ENCODE measurements around the gene FNDC3A.

FNDC3A gene

GRCh38 chr13:48954081-48954480, 21.6 kb upstream of the FNDC3A start:
- Histone ChIP-seq H3K27me3 (ENCODE audit: insufficient read depth, low read length) (no peaks in the 10 kb centered on the region), H2AFZ (ENCODE audit: low read depth, low read length) (peak overlapping the region; percentile 99), H3K9me3 (ENCODE audit: low read length) (no peaks in the 10 kb centered on the region), H3K4me3 (ENCODE audit: low read length) (peak overlapping the region; percentile 16), H3K36me3 (ENCODE audit: insufficient read depth, low read length) (no peaks in the 10 kb centered on the region), H3K4me1 (ENCODE audit: insufficient read depth, low read length) (peaks cover 12% of the 10 kb centered on the region)

DNA sequence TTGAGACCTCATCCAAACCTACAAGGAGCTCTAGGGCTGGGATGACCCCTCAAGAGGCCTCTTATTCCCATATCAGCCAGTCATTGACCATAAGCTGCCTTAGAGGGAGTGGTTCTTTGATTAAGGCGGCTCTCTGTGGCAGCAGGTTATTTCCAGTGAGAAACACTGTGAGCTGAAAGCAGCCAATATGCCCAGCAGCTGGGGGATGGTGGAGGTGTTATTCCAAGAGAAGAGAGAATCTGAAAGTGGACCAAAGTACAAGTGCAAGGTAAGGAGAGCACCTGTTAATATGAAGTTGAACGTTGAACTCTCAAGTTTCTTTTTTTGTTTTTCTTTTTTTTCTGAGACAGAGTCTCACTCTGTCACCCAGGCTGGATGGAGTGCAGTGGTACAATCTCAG, 20.2 kb upstream of the FNDC3A start:
- peaks cover 12% of the 10 kb centered on the region for H3K4me1 ChIP-seq (ENCODE audit: insufficient read depth, low read length)
- no peak overlapping the region for H3K4me3 ChIP-seq (ENCODE audit: low read length)
- H3K27me3 ChIP-seq (ENCODE audit: insufficient read depth, low read length), result no peaks in the 10 kb centered on the region
- no peaks in the 10 kb centered on the region for H3K36me3 ChIP-seq (ENCODE audit: insufficient read depth, low read length)
- H2AFZ ChIP-seq (ENCODE audit: low read depth, low read length), result no peak overlapping the region
- no peaks in the 10 kb centered on the region for H3K9me3 ChIP-seq (ENCODE audit: low read length)

DNA sequence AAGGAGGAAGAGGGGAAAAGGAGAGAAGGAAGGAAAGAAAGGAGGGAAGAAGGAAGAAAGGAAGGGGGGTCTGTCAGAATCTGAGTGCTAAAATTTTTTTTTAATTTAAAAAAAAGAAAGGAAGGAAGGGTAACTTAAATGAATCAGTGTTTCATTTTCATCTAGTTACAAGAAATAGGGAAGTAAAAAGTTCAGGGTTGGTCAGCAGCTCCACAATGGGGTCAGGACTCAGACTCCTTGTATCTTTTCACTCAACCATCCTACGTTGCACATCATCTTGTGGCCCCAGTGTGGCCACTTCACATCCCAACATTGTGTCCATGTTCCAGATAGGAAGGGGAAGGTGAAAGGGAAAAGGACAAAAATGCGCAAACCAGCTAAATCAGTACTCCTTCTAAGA, 14.3 kb upstream of the FNDC3A start:
- Histone ChIP-seq H3K27me3 (ENCODE audit: insufficient read depth, low read length) (no peaks in the 10 kb centered on the region), H3K4me3 (ENCODE audit: low read length) (no peak overlapping the region), H2AFZ (ENCODE audit: low read depth, low read length) (no peak overlapping the region), H3K4me1 (ENCODE audit: insufficient read depth, low read length) (no peaks in the 10 kb centered on the region), H3K9me3 (ENCODE audit: low read length) (no peaks in the 10 kb centered on the region), H3K36me3 (ENCODE audit: insufficient read depth, low read length) (no peaks in the 10 kb centered on the region)

DNA sequence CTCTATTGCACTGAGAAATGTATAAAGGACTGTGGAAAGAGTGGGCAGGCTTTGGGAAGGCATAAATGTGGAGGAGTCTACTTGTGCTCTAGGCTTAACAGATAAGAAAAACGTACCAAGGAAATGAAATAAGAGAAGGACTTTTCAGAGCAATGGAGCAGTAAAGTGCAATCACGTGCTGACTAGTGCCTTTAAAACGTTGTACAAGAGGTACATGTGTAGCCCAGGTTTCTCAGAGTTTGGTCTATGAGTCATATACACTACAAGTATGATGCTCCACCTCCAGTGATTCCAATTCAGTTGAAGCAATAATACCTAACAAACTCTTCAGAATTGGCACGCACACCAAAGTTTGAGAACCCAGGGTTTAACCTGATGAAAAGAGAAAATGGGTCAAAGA, 13.4 kb upstream of the FNDC3A start:
- Histone ChIP-seq H3K27me3 (ENCODE audit: insufficient read depth, low read length) (no peaks in the 10 kb centered on the region), H3K4me3 (ENCODE audit: low read length) (no peak overlapping the region), H3K9me3 (ENCODE audit: low read length) (no peaks in the 10 kb centered on the region), H3K4me1 (ENCODE audit: insufficient read depth, low read length) (no peaks in the 10 kb centered on the region), H3K36me3 (ENCODE audit: insufficient read depth, low read length) (no peaks in the 10 kb centered on the region), H2AFZ (ENCODE audit: low read depth, low read length) (no peak overlapping the region)

- H3K36me3 ChIP-seq (ENCODE audit: insufficient read depth, low read length), result no peaks in the 10 kb centered on the region
- no peaks in the 10 kb centered on the region for H3K4me1 ChIP-seq (ENCODE audit: insufficient read depth, low read length)
- H2AFZ ChIP-seq (ENCODE audit: low read depth, low read length), result no peak overlapping the region
Measured at GRCh38 chr13:48965736-48966135, 10.0 kb upstream of the FNDC3A start.

GRCh38 chr13:48969685-48970084, 6.0 kb upstream of the FNDC3A start:
- no peaks in the 10 kb centered on the region for H3K36me3 ChIP-seq (ENCODE audit: insufficient read depth, low read length)
- no peak overlapping the region for H3K4me3 ChIP-seq (ENCODE audit: low read length)
- no peaks in the 10 kb centered on the region for H3K4me1 ChIP-seq (ENCODE audit: insufficient read depth, low read length)
- peaks cover 7% of the 10 kb centered on the region for H3K9me3 ChIP-seq (ENCODE audit: low read length)
- H3K27me3 ChIP-seq (ENCODE audit: insufficient read depth, low read length), result no peaks in the 10 kb centered on the region
- no peak overlapping the region for H2AFZ ChIP-seq (ENCODE audit: low read depth, low read length)

More at GRCh38 chr13:48965736-48966135, 10.0 kb upstream of the FNDC3A start:
- no peaks in the 10 kb centered on the region for H3K27me3 ChIP-seq (ENCODE audit: insufficient read depth, low read length)
- no peaks in the 10 kb centered on the region for H3K9me3 ChIP-seq (ENCODE audit: low read length)
- no peak overlapping the region for H3K4me3 ChIP-seq (ENCODE audit: low read length)

- Histone ChIP-seq H3K36me3 (ENCODE audit: insufficient read depth, low read length) (no peaks in the 10 kb centered on the region), H3K27me3 (ENCODE audit: insufficient read depth, low read length) (no peaks in the 10 kb centered on the region), H2AFZ (ENCODE audit: low read depth, low read length) (no peak overlapping the region), H3K4me3 (ENCODE audit: low read length) (no peak overlapping the region), H3K4me1 (ENCODE audit: insufficient read depth, low read length) (peaks cover 22% of the 10 kb centered on the region), H3K9me3 (ENCODE audit: low read length) (peaks cover 8% of the 10 kb centered on the region)
Measured at GRCh38 chr13:48973845-48974431, 1.8 kb upstream of the FNDC3A start.

DNA sequence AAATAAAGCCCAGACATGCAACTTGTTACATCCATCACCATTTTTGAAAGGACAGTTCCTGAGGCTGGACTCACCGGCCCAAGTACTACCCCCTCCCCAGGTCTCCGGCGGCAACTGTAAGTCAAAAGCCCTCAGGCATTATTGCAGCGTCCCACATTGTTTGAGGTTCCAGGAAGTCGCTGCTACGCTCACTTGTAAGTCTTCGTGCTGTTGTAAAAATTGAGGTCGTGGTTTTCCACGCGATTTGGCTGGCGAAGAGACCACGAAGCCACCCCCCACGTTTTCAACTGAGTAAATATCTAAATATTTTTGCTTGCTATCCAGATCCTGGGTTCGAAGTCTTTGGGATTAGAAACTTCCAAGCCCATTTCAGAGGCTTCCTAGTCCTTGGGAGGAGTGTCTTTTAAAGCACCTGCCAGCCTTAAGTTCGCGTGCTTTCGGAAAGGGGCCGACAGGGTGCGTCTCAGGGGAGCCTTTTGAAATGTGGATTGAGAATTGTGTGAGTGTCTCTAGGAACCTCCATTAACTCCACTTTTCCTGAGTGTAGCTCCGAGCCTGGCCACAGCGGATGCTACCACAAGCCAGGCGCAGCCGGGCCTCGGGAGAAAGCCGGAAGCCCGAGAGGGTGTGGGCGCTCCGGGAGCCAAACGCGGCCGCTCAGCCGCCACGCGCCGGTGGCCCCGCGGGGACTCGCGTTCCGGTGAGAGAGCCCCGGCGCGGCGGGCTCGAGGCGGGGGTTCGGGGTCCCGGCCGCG, 434 bp upstream of the FNDC3A start:
- Histone ChIP-seq H3K9me3 (ENCODE audit: low read length) (peaks cover 8% of the 10 kb centered on the region), H3K36me3 (ENCODE audit: insufficient read depth, low read length) (no peaks in the 10 kb centered on the region), H3K4me3 (ENCODE audit: low read length) (peak overlapping the region; percentile 65), H3K4me1 (ENCODE audit: insufficient read depth, low read length) (peaks cover 26% of the 10 kb centered on the region), H3K27me3 (ENCODE audit: insufficient read depth, low read length) (no peaks in the 10 kb centered on the region), H2AFZ (ENCODE audit: low read depth, low read length) (peak overlapping the region; percentile 99)

DNA sequence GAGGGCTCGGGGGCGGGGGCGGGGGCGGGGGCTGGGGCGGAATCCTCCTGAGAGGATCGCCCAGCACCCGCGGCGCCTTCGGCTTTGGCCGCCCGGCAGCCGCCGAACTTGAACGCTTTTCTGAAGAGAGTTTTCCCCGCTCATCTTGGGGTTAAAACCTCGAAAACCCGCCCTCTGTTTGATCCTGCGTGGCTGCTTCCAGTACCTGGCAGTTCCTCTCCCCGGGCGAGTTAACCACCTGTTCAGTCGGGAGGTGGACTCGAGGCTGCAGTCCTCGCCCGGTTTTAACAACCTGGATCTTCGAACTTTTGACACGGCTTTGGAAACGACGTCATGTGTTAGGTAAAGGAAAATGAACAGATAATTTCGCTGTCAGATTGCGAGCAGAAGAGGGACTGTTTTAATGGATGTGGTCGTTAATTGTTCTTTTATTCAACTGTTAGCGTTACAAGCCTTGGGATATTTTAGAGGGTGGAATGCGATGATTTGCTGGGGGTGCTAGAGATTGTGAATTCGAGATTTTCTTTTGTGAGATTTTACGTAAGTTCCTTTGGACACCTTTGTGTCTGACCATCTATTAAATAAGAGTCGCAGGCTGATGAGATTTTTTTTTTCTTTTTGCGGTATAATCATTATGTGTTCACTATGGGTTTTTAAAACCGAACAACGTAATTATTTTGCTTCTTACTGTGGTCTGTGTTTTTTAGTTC, 1.0 kb downstream of the FNDC3A start:
- Histone ChIP-seq H3K9me3 (ENCODE audit: low read length) (peaks cover 2% of the 10 kb centered on the region), H3K4me3 (ENCODE audit: low read length) (peak overlapping the region; percentile 65), H2AFZ (ENCODE audit: low read depth, low read length) (peak overlapping the region; percentile 52), H3K4me1 (ENCODE audit: insufficient read depth, low read length) (peaks cover 26% of the 10 kb centered on the region), H3K27me3 (ENCODE audit: insufficient read depth, low read length) (no peaks in the 10 kb centered on the region), H3K36me3 (ENCODE audit: insufficient read depth, low read length) (no peaks in the 10 kb centered on the region)

DNA sequence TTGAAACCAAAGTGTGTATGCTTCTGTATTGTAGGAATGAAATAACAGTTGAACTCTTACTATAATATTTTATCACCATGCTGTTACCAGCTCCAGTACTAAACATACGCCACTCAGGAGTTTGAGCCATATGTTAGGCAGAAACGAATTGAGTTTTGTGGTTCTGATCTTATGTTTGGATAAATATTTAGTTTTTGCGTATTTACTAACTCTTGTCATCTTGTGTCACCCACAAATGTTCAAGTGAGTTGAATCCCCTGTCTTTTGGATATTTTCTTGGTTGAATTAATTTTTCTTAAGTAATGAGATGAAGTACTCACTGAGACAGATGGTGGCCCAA, 1.5 kb downstream of the FNDC3A start:
- Histone ChIP-seq H3K4me3 (ENCODE audit: low read length) (peak overlapping the region; percentile 65), H3K9me3 (ENCODE audit: low read length) (peaks cover 2% of the 10 kb centered on the region), H3K36me3 (ENCODE audit: insufficient read depth, low read length) (no peaks in the 10 kb centered on the region), H2AFZ (ENCODE audit: low read depth, low read length) (peak overlapping the region; percentile 52), H3K4me1 (ENCODE audit: insufficient read depth, low read length) (peaks cover 26% of the 10 kb centered on the region), H3K27me3 (ENCODE audit: insufficient read depth, low read length) (no peaks in the 10 kb centered on the region)

GRCh38 chr13:48977973-48978372, 2.3 kb downstream of the FNDC3A start:
- Histone ChIP-seq H3K4me1 (ENCODE audit: insufficient read depth, low read length) (peaks cover 26% of the 10 kb centered on the region), H3K27me3 (ENCODE audit: insufficient read depth, low read length) (no peaks in the 10 kb centered on the region), H2AFZ (ENCODE audit: low read depth, low read length) (no peak overlapping the region), H3K9me3 (ENCODE audit: low read length) (peaks cover 2% of the 10 kb centered on the region), H3K36me3 (ENCODE audit: insufficient read depth, low read length) (no peaks in the 10 kb centered on the region), H3K4me3 (ENCODE audit: low read length) (peak overlapping the region; percentile 65)

- Histone ChIP-seq H3K36me3 (ENCODE audit: insufficient read depth, low read length) (no peaks in the 10 kb centered on the region), H2AFZ (ENCODE audit: low read depth, low read length) (no peak overlapping the region), H3K27me3 (ENCODE audit: insufficient read depth, low read length) (no peaks in the 10 kb centered on the region), H3K4me1 (ENCODE audit: insufficient read depth, low read length) (peaks cover 26% of the 10 kb centered on the region), H3K9me3 (ENCODE audit: low read length) (peaks cover 2% of the 10 kb centered on the region), H3K4me3 (ENCODE audit: low read length) (peak overlapping the region; percentile 1)
Measured at GRCh38 chr13:48978942-48979601, 3.4 kb downstream of the FNDC3A start.

- Histone ChIP-seq H3K4me1 (ENCODE audit: insufficient read depth, low read length) (peaks cover 26% of the 10 kb centered on the region), H3K36me3 (ENCODE audit: insufficient read depth, low read length) (no peaks in the 10 kb centered on the region), H3K9me3 (ENCODE audit: low read length) (no peaks in the 10 kb centered on the region), H3K27me3 (ENCODE audit: insufficient read depth, low read length) (no peaks in the 10 kb centered on the region), H2AFZ (ENCODE audit: low read depth, low read length) (no peak overlapping the region), H3K4me3 (ENCODE audit: low read length) (no peak overlapping the region)
Measured at GRCh38 chr13:48979892-48980291, 4.2 kb downstream of the FNDC3A start.
